Keratinocyte (primary cell): ENCODE measurements around the gene TMEM120B. TPM values are rescaled to one million over a fixed set of nuclear protein-coding genes. Genes with fewer than 3 reads are reported as not detected.

Experiments used
- DNase-seq: peaks from one replicate; pipeline ENCODE4 v3.0.0-alpha.2; 2011; ENCODE audit warnings: low read depth, missing footprints, low spot score
- FAIRE-seq: peaks from 2 replicates; lab custom pipeline; 2011; peaks lifted over from hg19 to GRCh38; lab: Jason Lieb, UNC
- H2AFZ ChIP-seq: 2 replicates; pipeline ENCODE4 v1.6.0; 2012; ENCODE audit warnings: low read length, control low read depth, inconsistent platforms; ENCODE audit not compliant: control insufficient read depth
- H3K27ac ChIP-seq: 2 replicates; pipeline ENCODE4 v1.5.1; 2011; ENCODE audit warnings: low read length; ENCODE audit not compliant: control insufficient read depth, insufficient read depth
- H3K27me3 ChIP-seq: 3 replicates; pipeline ENCODE4 v1.6.0; 2011; ENCODE audit warnings: low read length; ENCODE audit not compliant: control insufficient read depth, insufficient read depth; ENCODE audit errors: extremely low read depth
- H3K36me3 ChIP-seq, 2 experiments: 2 replicates in 1 of 2; 3 replicates in 1 of 2; pipeline ENCODE4 v1.5.1; 2011; ENCODE audit warnings: low read length in 2 of 2, mild to moderate bottlenecking in 1 of 2; ENCODE audit not compliant: control insufficient read depth in 2 of 2, insufficient read depth in 2 of 2; ENCODE audit errors: extremely low read depth in 1 of 2
- H3K4me1 ChIP-seq: 3 replicates; pipeline ENCODE4 v1.5.1; 2011; ENCODE audit warnings: low read length; ENCODE audit not compliant: control insufficient read depth, insufficient read depth; ENCODE audit errors: extremely low read depth
- H3K4me2 ChIP-seq: 3 replicates; pipeline ENCODE4 v1.6.0; 2011; ENCODE audit warnings: low read depth, low read length; ENCODE audit not compliant: control insufficient read depth, insufficient read depth; ENCODE audit errors: extremely low read depth
- H3K4me3 ChIP-seq, 3 experiments: fragments of 200-600 bp in 1 of 3; sonication (generic) in 1 of 3; 2 replicates in 2 of 3; 3 replicates in 1 of 3; pipeline ENCODE4 v1.5.1; 2011 to 2016; ENCODE audit warnings: low read length in 3 of 3, mild to moderate bottlenecking in 3 of 3, control low read depth in 2 of 3, inconsistent platforms in 1 of 3, low read depth in 1 of 3, mixed read lengths in 1 of 3, mixed run types in 1 of 3, moderate library complexity in 1 of 3; ENCODE audit not compliant: control insufficient read depth in 2 of 3, insufficient read depth in 2 of 3; ENCODE audit errors: extremely low read depth in 1 of 3
- H3K79me2 ChIP-seq: 2 replicates; pipeline ENCODE4 v1.6.0; 2012; ENCODE audit warnings: low read length; ENCODE audit not compliant: control insufficient read depth, insufficient read depth
- H3K9ac ChIP-seq: 3 replicates; pipeline ENCODE4 v1.6.0; 2011; ENCODE audit warnings: low read length; ENCODE audit not compliant: control insufficient read depth, insufficient read depth; ENCODE audit errors: extremely low read depth
- H3K9me1 ChIP-seq: 3 replicates; pipeline ENCODE4 v1.6.0; 2011; ENCODE audit warnings: low read length; ENCODE audit not compliant: control insufficient read depth, insufficient read depth; ENCODE audit errors: extremely low read depth
- H3K9me3 ChIP-seq: 2 replicates; pipeline ENCODE4 v1.5.1; 2012; ENCODE audit warnings: low read depth, low read length; ENCODE audit not compliant: control insufficient read depth
- H4K20me1 ChIP-seq: 3 replicates; pipeline ENCODE4 v1.6.0; 2011; ENCODE audit warnings: low read length; ENCODE audit not compliant: control insufficient read depth, insufficient read depth; ENCODE audit errors: extremely low read depth
- EZH2 ChIP-seq: IDR thresholded peaks from one replicate; pipeline ENCODE4 v1.6.1; 2012; ENCODE audit warnings: inconsistent platforms, mild to moderate bottlenecking, low read length, moderate library complexity
- dilution Hi-C: fragments of 300-500 bp; cut with MboI; formaldehyde crosslinking; loops from one replicate; pipeline ENCODE4 v1.7.0; 2020; ENCODE audit warnings: low sequenced_read_pairs; ENCODE audit not compliant: extremely low pct_ligation_motif_present
- polyA plus RNA-seq, 5 experiments: library from polyadenylated mRNA; depleted of rRNA in 3 of 5; stranded (reverse) in 3 of 5; stranded (forward) in 1 of 5; unstranded in 1 of 5; fragments of >200 nt; gene quantifications; 1 replicate in 1 of 5; 2 replicates in 3 of 5; 3 replicates in 1 of 5; pipeline versions ENCODE4 v1.2.1 to v1.2.3, GENCODE V29; 2011 to 2012; ENCODE audit warnings: missing spikeins in 2 of 5, low read depth in 1 of 5, low replicate concordance in 1 of 5
- TF ChIP-seq, protein P1 (sequence below), 3 experiments: IDR thresholded peaks in 1 of 3; conservative IDR thresholded peaks in 1 of 3; optimal IDR thresholded peaks in 1 of 3; 2 replicates in 2 of 3; 3 replicates in 1 of 3; pipeline versions ENCODE3 to v1.5.1; 2011; ENCODE audit warnings: low read length in 3 of 3, mild to moderate bottlenecking in 3 of 3, moderate library complexity in 2 of 3, control low read depth in 1 of 3, inconsistent platforms in 1 of 3; ENCODE audit not compliant: insufficient read depth in 2 of 3; ENCODE audit errors: extremely low read depth in 1 of 3

The TMEM120B gene
- polyA plus RNA-seq, 1 donor (not counting 4 experiments of a cell fraction or from before 2014, with no cell fraction given) = 6.9 TPM

DNA sequence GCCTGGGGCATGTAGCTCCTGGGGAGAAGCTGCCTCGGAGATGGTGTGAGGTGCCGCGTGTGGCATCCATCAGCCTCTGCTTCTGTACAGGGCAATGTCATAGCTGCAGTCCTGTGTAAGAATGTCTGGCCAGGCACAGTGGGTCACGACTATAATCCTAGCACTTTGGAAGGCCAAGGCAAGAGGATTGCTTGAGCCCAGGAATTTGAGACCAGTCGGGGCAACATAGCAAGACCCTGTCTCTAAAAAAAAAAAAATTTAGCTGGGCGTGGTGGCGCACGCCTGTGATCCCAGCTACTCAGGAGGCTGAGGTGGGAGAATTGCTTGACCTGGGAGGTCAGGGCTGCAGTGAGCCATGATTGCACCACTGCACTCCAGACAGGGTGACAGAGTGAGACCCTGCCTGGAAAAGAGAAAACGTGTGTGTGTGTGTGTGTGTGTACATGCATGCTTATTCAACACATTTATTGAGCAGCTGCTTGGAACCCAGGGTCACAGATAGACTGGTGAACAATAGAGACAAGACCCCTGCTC is 56.8 kb downstream of the TMEM120B start:
- no peak for DNase-seq
- no peak overlapping the region for H3K27ac ChIP-seq
- no peak overlapping the region for H3K4me3 ChIP-seq
- no peak overlapping the region for H2AFZ ChIP-seq
- TF ChIP-seq, protein P1, sequence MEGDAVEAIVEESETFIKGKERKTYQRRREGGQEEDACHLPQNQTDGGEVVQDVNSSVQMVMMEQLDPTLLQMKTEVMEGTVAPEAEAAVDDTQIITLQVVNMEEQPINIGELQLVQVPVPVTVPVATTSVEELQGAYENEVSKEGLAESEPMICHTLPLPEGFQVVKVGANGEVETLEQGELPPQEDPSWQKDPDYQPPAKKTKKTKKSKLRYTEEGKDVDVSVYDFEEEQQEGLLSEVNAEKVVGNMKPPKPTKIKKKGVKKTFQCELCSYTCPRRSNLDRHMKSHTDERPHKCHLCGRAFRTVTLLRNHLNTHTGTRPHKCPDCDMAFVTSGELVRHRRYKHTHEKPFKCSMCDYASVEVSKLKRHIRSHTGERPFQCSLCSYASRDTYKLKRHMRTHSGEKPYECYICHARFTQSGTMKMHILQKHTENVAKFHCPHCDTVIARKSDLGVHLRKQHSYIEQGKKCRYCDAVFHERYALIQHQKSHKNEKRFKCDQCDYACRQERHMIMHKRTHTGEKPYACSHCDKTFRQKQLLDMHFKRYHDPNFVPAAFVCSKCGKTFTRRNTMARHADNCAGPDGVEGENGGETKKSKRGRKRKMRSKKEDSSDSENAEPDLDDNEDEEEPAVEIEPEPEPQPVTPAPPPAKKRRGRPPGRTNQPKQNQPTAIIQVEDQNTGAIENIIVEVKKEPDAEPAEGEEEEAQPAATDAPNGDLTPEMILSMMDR (optimal IDR thresholded peaks at IDR 0.05 in 1 of 3, IDR thresholded peaks at IDR 0.05 in 1 of 3, conservative IDR thresholded peaks at IDR 0.05 in 1 of 3; ENCODE audit: extremely low read depth in 1 of 3, insufficient read depth in 2 of 3, low read length in 3 of 3) = no peak
- no peak for TF ChIP-seq EZH2
- peaks cover 11% of the 10 kb centered on the region for H3K4me1 ChIP-seq
- dilution Hi-C loops = no loop called here
- H3K9me1 ChIP-seq = no peaks in the 10 kb centered on the region
- no peaks in the 10 kb centered on the region for H3K9me3 ChIP-seq
- H3K79me2 ChIP-seq = no peaks in the 10 kb centered on the region
- no peak overlapping the region for H3K9ac ChIP-seq
- H3K4me2 ChIP-seq = no peak overlapping the region
- no peaks in the 10 kb centered on the region for H4K20me1 ChIP-seq
- no peak for FAIRE-seq
- H3K27me3 ChIP-seq = no peaks in the 10 kb centered on the region
- H3K36me3 ChIP-seq = peaks cover 0 to 3% of the 10 kb centered on the region in 2 experiments

DNA sequence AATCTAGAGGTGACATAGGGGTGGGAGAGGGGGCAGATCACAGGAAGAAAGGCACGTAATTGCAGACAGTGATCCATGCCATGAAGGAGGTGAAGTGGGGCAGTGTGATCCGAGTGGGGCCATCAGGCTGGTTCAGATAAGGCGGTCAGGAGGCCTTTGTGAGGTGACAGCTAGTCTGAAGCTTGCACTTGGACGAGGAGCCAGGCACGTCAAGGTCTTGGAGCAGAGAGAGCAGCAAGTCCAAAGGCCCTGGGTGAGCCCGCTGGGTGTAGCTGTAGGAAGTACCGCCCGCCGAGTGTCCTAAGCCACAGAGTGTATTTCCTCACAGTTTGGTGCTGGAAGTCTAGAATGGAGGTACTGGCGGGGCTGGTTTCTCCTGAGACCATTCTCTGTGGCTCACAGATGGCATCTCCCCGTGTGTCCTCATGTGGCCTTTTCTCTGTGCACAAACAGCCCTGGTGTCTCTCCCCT is 57.3 kb downstream of the TMEM120B start:
- Histone ChIP-seq H3K9ac (no peak overlapping the region), H3K27me3 (no peaks in the 10 kb centered on the region), H3K9me3 (no peaks in the 10 kb centered on the region), H3K9me1 (no peaks in the 10 kb centered on the region), H3K27ac (no peak overlapping the region), H3K4me2 (no peak overlapping the region), H3K4me3 (no peak overlapping the region), H3K36me3 (peaks cover 0 to 2% of the 10 kb centered on the region in 2 experiments), H2AFZ (no peak overlapping the region), H3K79me2 (no peaks in the 10 kb centered on the region), H4K20me1 (no peaks in the 10 kb centered on the region), H3K4me1 (peaks cover 11% of the 10 kb centered on the region)
- FAIRE-seq = no peak
- dilution Hi-C loops = no loop called here
- no peak for TF ChIP-seq EZH2
- TF ChIP-seq, protein P1 (optimal IDR thresholded peaks at IDR 0.05 in 1 of 3, IDR thresholded peaks at IDR 0.05 in 1 of 3, conservative IDR thresholded peaks at IDR 0.05 in 1 of 3; ENCODE audit: extremely low read depth in 1 of 3, insufficient read depth in 2 of 3, low read length in 3 of 3) = no peak
- no peak for DNase-seq
